Right atrium auricular region (tissue), 2 donors: ENCODE results near the gene TAF11L13. TPM values are rescaled to one million over a fixed set of nuclear protein-coding genes. Genes with fewer than 3 reads are reported as not detected.

ENCODE experiments used
- DNase-seq: peaks from one replicate; pipeline ENCODE4 v3.0.0-alpha.2; 2019; ENCODE audit warnings: low spot score
- H3K27ac ChIP-seq, 2 donors: fragments of 200-600 bp; sonication (generic); 1 replicate in 1 of 2; 2 replicates in 1 of 2; pipeline ENCODE4 v1.5.1; 2016 to 2019
- H3K27me3 ChIP-seq, 2 donors: fragments of 200-600 bp; sonication (generic); one replicate each; pipeline versions ENCODE4 v1.5.1 to v1.6.0; 2017 to 2019
- H3K36me3 ChIP-seq: fragments of 200-600 bp; sonication (generic); one replicate; pipeline ENCODE4 v1.5.1; 2016
- H3K4me1 ChIP-seq, 2 donors: fragments of 200-600 bp; sonication (generic); one replicate each; pipeline versions ENCODE4 v1.5.1 to v1.6.0; 2017 to 2019
- H3K4me3 ChIP-seq, 2 donors: fragments of 200-600 bp; sonication (generic); 1 replicate in 1 of 2; 2 replicates in 1 of 2; pipeline ENCODE4 v1.5.1; 2017 to 2019; ENCODE audit warnings: mild to moderate bottlenecking in 1 of 2, moderate library complexity in 1 of 2
- H3K9me3 ChIP-seq, 2 donors: fragments of 200-600 bp; sonication (generic); one replicate each; pipeline ENCODE4 v1.5.1; 2019
- CTCF ChIP-seq, 2 donors: fragments of 200-600 bp; sonication (generic); IDR thresholded peaks; one replicate each; pipeline ENCODE4 v1.5.1; 2019; ENCODE audit warnings: antibody characterized with exemption in 2 of 2
- total RNA-seq, 2 donors: library from RNA; depleted of rRNA; stranded (reverse); fragments of >200 nt; gene quantifications; one replicate each; pipeline ENCODE4 v1.1.0, GENCODE V29; 2016

Gene TAF11L13
- total RNA-seq, 2 donors from 2014 or later, result not detected

- no peak for DNase-seq
- Histone ChIP-seq H3K27me3 (no peaks in the 10 kb centered on the region), H3K36me3 (no peaks in the 10 kb centered on the region), H3K27ac (no peak overlapping the region), H3K4me3 (no peak overlapping the region), H3K4me1 (no peaks in the 10 kb centered on the region), H3K9me3 (no peaks in the 10 kb centered on the region)
- TF ChIP-seq CTCF (IDR thresholded peaks at IDR 0.05), result no peak
Measured at GRCh38 chr5:17679597-17680203, 47.8 kb downstream of the TAF11L13 start.

GRCh38 chr5:17680737-17681136 lies 48.8 kb downstream of the TAF11L13 start:
- H3K4me1 ChIP-seq, result no peaks in the 10 kb centered on the region
- no peak for TF ChIP-seq CTCF (IDR thresholded peaks at IDR 0.05)
- no peak for DNase-seq
- no peaks in the 10 kb centered on the region for H3K9me3 ChIP-seq
- H3K4me3 ChIP-seq, result no peak overlapping the region
- no peaks in the 10 kb centered on the region for H3K36me3 ChIP-seq
- H3K27me3 ChIP-seq, result no peaks in the 10 kb centered on the region
- H3K27ac ChIP-seq, result no peak overlapping the region

Other genes starting within 250 kb of the TAF11L13 start
- not detected for gene TAF11L2, start 133.9 kb upstream of the TAF11L13 start, total RNA-seq
- not detected for gene TAF11L3, start 113.7 kb upstream of the TAF11L13 start, total RNA-seq
- not detected for gene TAF11L4, start 110.3 kb upstream of the TAF11L13 start, total RNA-seq
- gene TAF11L5, start 106.9 kb upstream of the TAF11L13 start, total RNA-seq, result not detected
- not detected for gene TAF11L6, start 103.4 kb upstream of the TAF11L13 start, total RNA-seq
- not detected for gene TAF11L7, start 46.3 kb upstream of the TAF11L13 start, total RNA-seq
- not detected for gene TAF11L8, start 41.1 kb upstream of the TAF11L13 start, total RNA-seq
- gene TAF11L9, start 37.7 kb upstream of the TAF11L13 start, total RNA-seq, result not detected
- gene TAF11L10, start 34.3 kb upstream of the TAF11L13 start, total RNA-seq, result not detected
- not detected for gene TAF11L11, start 27.9 kb upstream of the TAF11L13 start, total RNA-seq
- gene TAF11L12, start 21.7 kb upstream of the TAF11L13 start, total RNA-seq, result not detected
- not detected for gene TAF11L14, start 2.4 kb downstream of the TAF11L13 start, total RNA-seq